GM18517 (cell line): ENCODE results near the gene INSYN1.
"Not testable (repeated sequence)": the region's sequence is repeated elsewhere in the genome, so short reads cannot be mapped to it uniquely, and the experiment has no call there.

Experiments
- ATAC-seq: cut with Tn5 transposase; IDR thresholded peaks from one replicate; pipeline ENCODE4 v1.9.1; 2021; ENCODE audit warnings: mild to moderate bottlenecking, moderate library complexity; ENCODE audit not compliant: unreplicated experiment

The INSYN1 gene

GRCh38 chr15:73750951-73751350, 2.2 kb downstream of the INSYN1 start:
- no peak for ATAC-seq

GRCh38 chr15:73750438-73750837, 2.7 kb downstream of the INSYN1 start:
- ATAC-seq, result no peak

- ATAC-seq, result no peak
Observed at GRCh38 chr15:73749971-73750370, 3.2 kb downstream of the INSYN1 start.

DNA sequence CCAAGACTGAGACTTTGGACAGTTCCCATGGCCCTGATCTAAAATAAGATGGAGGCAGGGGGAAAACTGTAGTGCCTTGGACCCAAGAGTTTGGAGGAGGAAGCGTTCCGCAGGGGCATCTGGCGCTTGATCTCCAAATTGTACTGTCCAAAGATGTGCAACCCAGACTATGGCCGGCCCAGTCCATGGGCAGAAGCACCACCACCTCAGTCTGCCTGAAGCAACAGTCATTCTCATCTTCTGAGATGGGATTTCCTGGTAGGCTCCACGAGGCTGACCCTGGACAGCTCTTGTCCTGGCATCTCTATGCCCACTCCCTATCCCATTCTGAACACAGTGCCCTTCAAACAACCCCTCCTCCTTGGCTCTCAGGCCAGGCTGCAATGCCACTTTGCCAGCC, 3.6 kb downstream of the INSYN1 start:
- no peak for ATAC-seq

GRCh38 chr15:73748730-73749129, 4.4 kb downstream of the INSYN1 start:
- ATAC-seq, result no peak

- ATAC-seq, result no peak
Observed at GRCh38 chr15:73747847-73748590, 5.1 kb downstream of the INSYN1 start.

- no peak for ATAC-seq
Observed at GRCh38 chr15:73746883-73747282, 6.3 kb downstream of the INSYN1 start.

GRCh38 chr15:73746261-73746660, 6.9 kb downstream of the INSYN1 start:
- ATAC-seq, result no peak

GRCh38 chr15:73745073-73745472, 8.1 kb downstream of the INSYN1 start:
- ATAC-seq, result no peak

- ATAC-seq, result no peak
Observed at GRCh38 chr15:73744293-73744692, 8.9 kb downstream of the INSYN1 start.

DNA sequence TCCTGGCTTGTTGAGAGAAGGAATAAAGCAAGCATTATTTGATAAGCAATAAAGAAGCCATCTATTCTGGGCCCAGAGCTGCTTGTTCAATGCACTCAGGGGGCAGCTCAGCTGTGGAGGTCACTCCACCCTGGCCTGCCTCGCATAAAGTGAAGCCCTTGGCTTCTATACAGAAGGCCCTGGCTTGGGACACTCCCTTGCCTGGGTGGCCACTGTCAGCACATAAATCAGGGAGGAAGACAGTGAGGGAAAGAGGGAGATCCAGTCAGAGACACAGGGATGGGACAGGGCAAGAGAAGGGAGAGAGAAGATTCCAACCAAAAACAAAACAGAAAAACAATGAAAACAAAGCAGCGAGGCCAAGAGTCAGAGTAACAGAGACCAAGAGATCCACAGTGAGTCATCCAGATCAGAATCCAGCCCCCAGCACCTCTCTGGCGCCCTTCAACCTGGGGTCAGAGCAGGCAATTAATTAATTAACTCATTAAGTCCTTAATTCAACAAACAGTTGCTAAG, 11.8 kb downstream of the INSYN1 start:
- no peak for ATAC-seq

- ATAC-seq, result no peak
Observed at GRCh38 chr15:73740152-73741048, 12.8 kb downstream of the INSYN1 start.

DNA sequence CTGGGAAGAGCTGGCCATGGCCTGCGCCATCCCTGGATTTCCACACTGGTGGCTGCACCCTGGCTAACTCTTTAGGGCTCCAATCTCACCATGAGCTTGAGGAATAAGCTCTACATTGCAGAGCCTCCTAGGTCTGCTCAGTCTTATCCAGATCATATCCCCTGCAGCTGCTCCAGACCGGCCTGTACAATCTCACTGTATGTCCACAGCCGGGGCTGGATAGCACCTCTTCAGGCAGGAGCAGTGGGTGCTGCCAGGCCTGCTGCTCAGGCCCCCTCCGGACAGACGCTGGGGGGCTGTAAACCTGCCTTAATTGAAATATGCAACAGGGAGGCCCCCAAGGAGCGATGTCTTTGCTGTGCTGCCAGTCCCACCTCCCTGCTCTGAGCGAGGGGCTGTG, 15.6 kb downstream of the INSYN1 start:
- ATAC-seq, result no peak

GRCh38 chr15:73732930-73733329, 20.2 kb downstream of the INSYN1 start:
- no peak for ATAC-seq

DNA sequence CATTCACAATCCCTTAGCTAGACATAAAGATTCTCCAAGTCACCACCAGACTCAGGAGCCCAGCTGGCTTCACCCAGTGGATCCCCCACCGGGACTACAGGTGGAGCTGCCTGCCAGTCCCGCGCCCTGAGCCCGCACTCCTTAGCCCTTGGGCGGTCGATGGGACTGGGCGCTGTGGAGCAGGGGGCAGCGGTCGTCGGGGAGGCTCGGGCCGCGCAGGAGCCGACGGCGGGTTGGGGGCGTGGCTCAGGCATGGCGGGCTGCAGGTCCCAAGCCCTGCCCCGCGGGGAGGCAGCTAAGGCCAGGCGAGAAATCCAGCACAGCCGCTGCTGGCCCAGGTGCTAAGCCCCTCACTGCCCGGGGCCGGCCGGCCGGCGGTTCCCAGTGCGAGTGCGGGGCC, 21.1 kb downstream of the INSYN1 start:
- not testable (repeated sequence) for ATAC-seq

- ATAC-seq, result no peak
Observed at GRCh38 chr15:73727330-73727976, 25.7 kb downstream of the INSYN1 start.

DNA sequence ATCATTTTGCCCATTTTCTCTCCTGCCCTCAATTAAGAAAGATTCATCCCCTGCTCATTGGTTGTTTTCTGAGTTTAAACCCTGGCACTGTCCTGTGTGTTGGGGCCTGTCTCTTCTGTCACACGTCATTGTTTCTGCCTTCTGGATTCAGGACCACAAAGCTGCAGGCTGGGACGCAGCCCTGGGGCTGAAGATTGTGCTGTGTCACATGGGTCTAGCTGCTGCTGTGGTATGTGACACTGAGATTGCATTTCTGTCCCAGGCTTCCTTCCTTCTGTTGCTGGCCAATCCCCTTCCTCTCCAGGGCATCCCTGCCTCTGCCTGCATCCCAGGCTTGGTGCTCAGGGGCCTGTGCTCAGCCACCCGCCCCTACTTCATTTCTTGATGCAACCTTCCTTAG, 28.9 kb downstream of the INSYN1 start:
- ATAC-seq, result no peak

DNA sequence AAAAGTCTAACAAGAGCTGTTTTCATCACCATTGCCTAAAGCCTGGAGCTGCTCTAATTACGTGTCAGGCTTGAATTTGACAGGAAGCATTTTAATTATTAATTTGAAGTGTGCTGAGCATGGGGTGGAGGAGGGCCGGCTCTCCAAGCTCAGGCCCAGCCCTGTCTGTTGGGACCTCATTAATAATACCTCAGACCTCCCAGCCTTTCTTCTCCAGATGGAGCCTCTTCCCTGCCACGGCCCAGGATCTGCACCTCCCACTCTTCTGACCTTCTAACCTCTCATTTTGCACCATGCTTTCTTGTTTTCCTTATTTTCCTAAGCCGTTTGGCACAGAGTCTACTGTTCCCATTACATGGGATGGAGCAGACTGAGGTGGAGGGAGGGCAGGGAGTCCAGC, 30.0 kb downstream of the INSYN1 start:
- ATAC-seq, result no peak

DNA sequence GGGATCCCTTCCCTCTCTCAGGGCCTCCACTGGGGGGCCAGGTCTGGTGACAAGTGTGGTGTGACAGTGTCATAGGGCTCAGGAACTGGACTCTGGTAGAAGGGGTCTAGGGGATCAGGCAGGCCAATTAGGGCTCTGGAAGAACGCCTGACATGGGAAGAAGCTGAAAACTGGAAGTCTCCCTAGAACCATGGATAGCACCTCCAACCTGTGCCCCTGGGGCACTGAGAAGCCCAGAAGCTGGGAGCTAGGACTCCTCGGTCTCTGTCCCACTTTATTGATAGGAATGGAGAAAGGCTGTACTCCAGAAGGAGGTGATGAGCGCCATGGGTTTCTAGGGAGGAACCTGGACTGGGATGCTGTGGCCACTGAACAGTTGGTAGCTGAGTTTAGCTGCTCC, 30.7 kb downstream of the INSYN1 start:
- ATAC-seq, result no peak

DNA sequence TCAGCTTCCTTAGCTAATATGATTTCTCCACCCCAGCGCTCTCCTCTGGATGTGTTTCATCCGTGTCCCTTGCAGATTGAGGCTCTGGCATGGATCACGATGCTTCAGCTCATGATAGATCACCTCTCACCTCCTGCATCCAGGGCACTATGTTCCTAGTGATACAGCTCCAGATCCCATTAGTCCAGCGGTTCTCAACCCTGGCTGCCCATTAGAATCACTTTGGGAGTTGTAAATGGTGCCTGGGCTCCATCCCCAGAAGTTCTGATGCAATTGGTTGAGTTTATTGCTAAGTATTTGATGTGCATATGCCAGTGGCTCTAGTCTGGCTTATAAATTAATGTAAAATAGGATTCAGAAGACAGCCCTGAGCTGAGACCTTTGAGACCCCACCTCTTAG, 34.5 kb downstream of the INSYN1 start:
- no peak for ATAC-seq

GRCh38 chr15:73717802-73718201, 35.3 kb downstream of the INSYN1 start:
- no peak for ATAC-seq
